Measurements from ENCODE around the gene LYAR.

Gene LYAR

DNA sequence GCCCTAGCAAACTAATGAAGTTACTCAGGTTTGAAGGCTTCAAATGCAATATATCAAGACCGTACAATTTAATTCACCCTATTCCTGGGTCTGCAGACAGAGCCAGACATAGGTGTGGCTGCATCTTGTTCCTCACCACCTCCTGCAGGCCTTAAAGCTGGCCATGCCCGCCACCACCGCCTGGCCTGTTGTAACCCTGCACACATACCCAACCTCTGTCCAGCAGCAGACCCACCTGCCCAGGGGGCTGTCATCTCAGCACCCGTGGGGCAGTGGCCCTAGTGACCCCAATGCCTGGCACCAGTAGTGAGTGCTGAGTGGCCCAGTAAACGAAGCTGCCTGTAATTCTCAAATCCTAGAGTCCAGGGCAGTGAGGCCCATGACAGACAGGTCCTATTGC lies 40.8 kb upstream of the LYAR start:
- H3K4me3 ChIP-seq, result no peak overlapping the region
- DNase-seq (ENCODE audit: low spot score), result no peak
- TF ChIP-seq, protein P1, sequence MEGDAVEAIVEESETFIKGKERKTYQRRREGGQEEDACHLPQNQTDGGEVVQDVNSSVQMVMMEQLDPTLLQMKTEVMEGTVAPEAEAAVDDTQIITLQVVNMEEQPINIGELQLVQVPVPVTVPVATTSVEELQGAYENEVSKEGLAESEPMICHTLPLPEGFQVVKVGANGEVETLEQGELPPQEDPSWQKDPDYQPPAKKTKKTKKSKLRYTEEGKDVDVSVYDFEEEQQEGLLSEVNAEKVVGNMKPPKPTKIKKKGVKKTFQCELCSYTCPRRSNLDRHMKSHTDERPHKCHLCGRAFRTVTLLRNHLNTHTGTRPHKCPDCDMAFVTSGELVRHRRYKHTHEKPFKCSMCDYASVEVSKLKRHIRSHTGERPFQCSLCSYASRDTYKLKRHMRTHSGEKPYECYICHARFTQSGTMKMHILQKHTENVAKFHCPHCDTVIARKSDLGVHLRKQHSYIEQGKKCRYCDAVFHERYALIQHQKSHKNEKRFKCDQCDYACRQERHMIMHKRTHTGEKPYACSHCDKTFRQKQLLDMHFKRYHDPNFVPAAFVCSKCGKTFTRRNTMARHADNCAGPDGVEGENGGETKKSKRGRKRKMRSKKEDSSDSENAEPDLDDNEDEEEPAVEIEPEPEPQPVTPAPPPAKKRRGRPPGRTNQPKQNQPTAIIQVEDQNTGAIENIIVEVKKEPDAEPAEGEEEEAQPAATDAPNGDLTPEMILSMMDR (IDR thresholded peaks at IDR 0.05), result no peak
- H3K27ac ChIP-seq, result no peak overlapping the region

DNA sequence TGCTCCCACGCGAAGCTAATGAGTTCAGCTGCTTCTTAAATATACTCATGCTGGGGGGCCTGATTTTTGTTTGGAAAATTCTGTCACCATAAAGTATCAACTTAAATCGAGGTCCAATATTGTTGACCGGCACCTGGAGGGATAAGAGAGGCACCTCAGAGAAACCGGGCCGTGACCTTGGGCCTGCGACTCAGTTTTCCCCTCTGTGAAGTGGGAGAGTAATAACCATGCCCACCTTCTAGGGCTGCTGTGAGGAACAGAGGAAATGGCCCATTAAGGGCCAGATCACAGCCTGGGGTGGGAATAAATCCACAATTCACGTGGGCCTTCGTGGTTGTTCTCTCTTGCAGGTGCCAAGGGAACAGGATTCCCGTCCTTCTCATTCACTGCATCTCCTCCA lies 39.5 kb upstream of the LYAR start:
- TF ChIP-seq, protein P1 (IDR thresholded peaks at IDR 0.05), result no peak
- Histone ChIP-seq H3K27ac (no peak overlapping the region), H3K4me3 (no peak overlapping the region)
- DNase-seq (ENCODE audit: low spot score), result no peak

- Histone ChIP-seq H3K4me3 (no peak overlapping the region), H3K27ac (no peak overlapping the region)
- no peak for DNase-seq (ENCODE audit: low spot score)
- TF ChIP-seq, protein P1 (IDR thresholded peaks at IDR 0.05), result no peak
These were observed 38.9 kb upstream of the LYAR start for GRCh38 chr4:4328840-4329239.

GRCh38 chr4:4328206-4328605 lies 38.3 kb upstream of the LYAR start:
- H3K27ac ChIP-seq, result no peak overlapping the region
- no peak overlapping the region for H3K4me3 ChIP-seq
- TF ChIP-seq, protein P1 (IDR thresholded peaks at IDR 0.05), result no peak
- DNase-seq (ENCODE audit: low spot score), result no peak

GRCh38 chr4:4327652-4328121 lies 37.7 kb upstream of the LYAR start:
- no peak overlapping the region for H3K27ac ChIP-seq
- no peak for DNase-seq (ENCODE audit: low spot score)
- H3K4me3 ChIP-seq, result no peak overlapping the region
- TF ChIP-seq, protein P1 (IDR thresholded peaks at IDR 0.05), result no peak

DNA sequence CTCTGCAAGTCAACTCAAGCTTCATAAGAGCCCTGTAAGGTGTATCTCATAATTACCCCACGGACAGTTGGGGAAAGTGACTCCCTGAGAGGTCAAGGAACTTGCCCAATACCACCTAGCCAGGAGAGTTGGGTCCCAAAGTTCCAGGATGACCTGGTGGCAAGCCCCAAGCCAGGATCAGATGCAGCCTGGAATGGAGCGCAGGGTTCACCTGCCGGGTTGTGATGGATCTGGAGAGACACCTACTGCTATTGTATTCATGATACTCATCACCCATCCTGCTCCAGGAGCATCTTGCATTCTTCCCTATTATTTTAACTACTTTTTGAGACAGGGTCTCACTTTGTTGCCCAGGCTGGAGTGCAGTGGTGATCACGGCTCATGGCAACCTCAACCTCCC lies 36.2 kb upstream of the LYAR start:
- DNase-seq (ENCODE audit: low spot score), result no peak
- TF ChIP-seq, protein P1 (IDR thresholded peaks at IDR 0.05), result no peak
- Histone ChIP-seq H3K4me3 (no peak overlapping the region), H3K27ac (no peak overlapping the region)

- TF ChIP-seq, protein P1 (IDR thresholded peaks at IDR 0.05), result no peak
- Histone ChIP-seq H3K27ac (no peak overlapping the region), H3K4me3 (no peak overlapping the region)
- DNase-seq (ENCODE audit: low spot score), result no peak
These were observed 35.4 kb upstream of the LYAR start for GRCh38 chr4:4325321-4325720.
